SJCRH30 (cell line): Measurements from ENCODE around the gene P2RY6. TPM values are rescaled to one million over a fixed set of nuclear protein-coding genes. Genes with fewer than 3 reads are reported as not detected.
A peak's percentile ranks its signal among the peaks of the same experiment; 100 is the strongest.
"Not testable (repeated sequence)": the region's sequence is repeated elsewhere in the genome, so short reads cannot be mapped to it uniquely, and the experiment has no call there.

ENCODE experiments used
- DNase-seq, 2 experiments: peaks; one replicate each; pipeline ENCODE4 v3.0.0-alpha.2; 2015 to 2020
- H3K27ac ChIP-seq: fragments of 250-450 bp; sonication (Bioruptor Pico); 2 replicates; pipeline ENCODE4 v1.5.1; 2020; ENCODE audit warnings: mild to moderate bottlenecking, moderate library complexity
- H3K27me3 ChIP-seq: fragments of 250-450 bp; sonication (Bioruptor Pico); 2 replicates; pipeline ENCODE4 v1.5.1; 2020; ENCODE audit warnings: mild to moderate bottlenecking, moderate library complexity
- H3K36me3 ChIP-seq: fragments of 250-450 bp; sonication (Bioruptor Pico); 2 replicates; pipeline ENCODE4 v1.5.1; 2020; ENCODE audit warnings: mild to moderate bottlenecking, moderate library complexity
- H3K4me1 ChIP-seq: fragments of 250-450 bp; sonication (Bioruptor Pico); 2 replicates; pipeline ENCODE4 v1.5.1; 2020; ENCODE audit warnings: mild to moderate bottlenecking, moderate library complexity
- H3K4me3 ChIP-seq: fragments of 250-450 bp; sonication (Bioruptor Pico); 2 replicates; pipeline ENCODE4 v1.5.1; 2020; ENCODE audit warnings: mild to moderate bottlenecking, moderate library complexity
- H3K9me3 ChIP-seq: fragments of 250-450 bp; sonication (Bioruptor Pico); replicated peaks from 2 replicates; pipeline ENCODE4 v1.5.1; 2020; ENCODE audit warnings: mild to moderate bottlenecking, moderate library complexity
- total RNA-seq: library from RNA; depleted of rRNA; stranded (reverse); fragments of >200 nt; shearing (Covaris generic); gene quantifications from 2 replicates; pipeline ENCODE4 v1.2.3, GENCODE V29; 2014; rRNA removed

P2RY6 gene, protein sequence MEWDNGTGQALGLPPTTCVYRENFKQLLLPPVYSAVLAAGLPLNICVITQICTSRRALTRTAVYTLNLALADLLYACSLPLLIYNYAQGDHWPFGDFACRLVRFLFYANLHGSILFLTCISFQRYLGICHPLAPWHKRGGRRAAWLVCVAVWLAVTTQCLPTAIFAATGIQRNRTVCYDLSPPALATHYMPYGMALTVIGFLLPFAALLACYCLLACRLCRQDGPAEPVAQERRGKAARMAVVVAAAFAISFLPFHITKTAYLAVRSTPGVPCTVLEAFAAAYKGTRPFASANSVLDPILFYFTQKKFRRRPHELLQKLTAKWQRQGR
- 0.08 TPM in 1 of 2 replicates, not detected in the other for total RNA-seq

DNA sequence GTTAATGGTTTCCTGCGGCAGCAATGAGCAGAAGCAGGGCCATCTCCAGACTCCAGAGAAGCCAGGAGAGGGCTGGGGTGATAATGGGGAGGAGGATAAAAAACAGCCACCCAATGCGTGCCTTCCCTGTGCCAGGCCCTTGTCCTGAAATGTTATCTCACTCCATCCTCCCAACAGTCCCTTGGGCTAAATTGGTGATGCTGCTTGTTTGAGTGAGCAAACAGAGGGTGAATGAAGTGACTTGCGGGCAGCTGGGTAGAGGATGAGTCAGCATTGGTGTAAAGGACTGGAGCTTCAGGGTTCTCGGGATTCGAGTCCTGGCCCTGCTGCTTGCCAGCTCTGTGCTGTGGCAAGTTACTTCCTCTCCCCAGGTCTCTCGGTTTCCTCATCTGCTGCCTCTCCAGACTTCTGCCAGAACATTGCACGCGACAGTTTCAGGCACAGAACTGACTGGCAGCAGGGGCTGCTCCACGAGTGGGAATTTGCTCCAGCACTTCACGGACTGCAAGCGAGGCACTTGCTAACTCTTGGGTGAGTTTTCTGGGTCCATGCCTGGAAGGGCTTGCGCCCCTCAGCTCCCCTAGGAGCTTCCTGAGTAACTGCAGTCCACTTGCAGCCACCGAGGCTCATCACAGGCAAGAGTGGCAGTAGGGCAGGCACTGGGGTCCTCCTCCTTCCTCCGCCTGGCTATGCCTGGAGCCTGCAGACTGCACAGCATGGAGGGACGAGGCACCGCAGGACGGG, at the start of gene P2RY6:
Gene P2RY6 (plus strand): TSS at position 403 of the 744 bp plus-strand sequence. CDS start 24,181 bp downstream, outside the sequence.
- no peak within 1 kb of the TSS for H3K27ac ChIP-seq
- H3K36me3 ChIP-seq: no peaks in the 10 kb centered on the region
- H3K27me3 ChIP-seq: no peaks in the 10 kb centered on the region
- DNase-seq: peak; percentile 51 to 71
- H3K4me1 ChIP-seq: peaks cover 16% of the 10 kb centered on the region
- no peak within 1 kb of the TSS for H3K4me3 ChIP-seq
- H3K9me3 ChIP-seq: no peaks in the 10 kb centered on the region

DNA sequence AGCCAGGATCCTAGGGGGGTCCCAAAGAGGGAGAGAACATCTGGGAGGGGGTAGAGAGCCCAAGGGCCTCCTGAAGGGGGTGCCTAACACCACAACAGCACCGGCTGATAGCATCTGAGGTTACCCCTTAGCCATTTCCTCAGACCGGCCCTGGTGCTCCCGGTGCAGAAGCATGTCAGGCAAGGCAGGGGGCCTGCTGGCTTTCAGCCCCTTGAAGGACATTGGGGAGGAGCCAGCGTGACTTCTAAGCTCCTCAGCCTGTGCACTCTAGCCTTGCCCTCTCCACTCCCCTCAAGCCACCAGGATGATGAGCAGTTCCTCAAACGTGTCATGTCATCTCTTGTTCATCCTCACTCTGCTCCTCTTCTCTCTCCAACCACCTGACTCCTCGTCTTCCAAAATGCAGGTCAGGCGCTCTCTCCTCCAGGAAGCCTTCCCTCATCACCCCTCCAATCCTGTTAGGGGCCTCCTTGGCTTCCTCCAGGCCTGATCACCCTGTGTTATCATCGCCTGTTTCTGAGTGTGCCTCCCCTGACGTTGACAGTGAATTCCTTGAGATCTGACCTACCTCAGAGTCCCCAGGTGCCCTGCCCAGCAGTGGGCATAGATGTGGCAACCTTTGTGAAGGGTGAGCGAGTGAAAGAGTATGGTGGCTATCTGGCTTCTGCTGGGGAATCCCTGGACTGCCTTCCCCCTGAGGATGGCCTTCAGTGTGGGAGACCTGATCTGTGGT, 48.0 kb upstream of the P2RY6 start:
- H3K9me3 ChIP-seq: no peaks in the 10 kb centered on the region
- no peaks in the 10 kb centered on the region for H3K36me3 ChIP-seq
- H3K27ac ChIP-seq: no peak overlapping the region
- H3K4me1 ChIP-seq: no peaks in the 10 kb centered on the region
- no peaks in the 10 kb centered on the region for H3K27me3 ChIP-seq
- no peak for DNase-seq
- no peak overlapping the region for H3K4me3 ChIP-seq

DNA sequence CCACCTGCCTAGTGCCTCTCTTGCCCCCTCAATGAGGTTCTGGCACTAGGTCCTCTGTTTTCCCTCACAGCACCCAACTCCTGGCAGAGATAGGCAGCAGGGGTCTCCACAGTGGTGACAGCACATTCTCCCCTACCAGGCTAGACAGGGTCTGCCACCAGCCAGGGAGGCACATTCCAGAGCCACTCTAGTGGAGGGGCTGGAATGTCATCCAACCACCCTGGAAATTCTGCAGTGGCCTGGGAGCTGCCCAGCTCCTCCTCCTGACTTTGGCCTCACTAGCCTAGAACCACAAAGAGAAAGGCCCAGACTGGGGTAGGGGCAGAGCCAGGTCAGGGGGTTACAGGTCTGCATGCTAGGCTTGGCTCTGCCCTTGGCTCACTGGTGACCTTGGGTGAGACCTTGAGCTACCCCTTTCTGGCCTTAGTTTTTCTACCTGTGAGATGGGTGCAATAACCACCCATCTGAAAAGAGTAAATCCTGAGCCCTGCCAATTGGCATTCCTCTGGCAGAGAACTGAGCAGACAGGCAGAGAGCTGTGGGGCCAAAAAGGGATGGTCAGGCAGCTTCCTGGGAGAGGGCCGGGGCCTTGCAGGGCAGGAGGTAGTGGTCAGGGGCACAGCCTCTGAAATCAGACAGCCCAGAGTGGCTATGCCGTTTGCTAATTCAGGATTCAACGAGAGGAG, 47.0 kb upstream of the P2RY6 start:
- Histone ChIP-seq H3K36me3 (no peaks in the 10 kb centered on the region), H3K4me1 (peaks cover 2% of the 10 kb centered on the region; the same call in 1 of the 2 replicates), H3K4me3 (no peak overlapping the region), H3K9me3 (no peaks in the 10 kb centered on the region), H3K27ac (no peak overlapping the region), H3K27me3 (no peaks in the 10 kb centered on the region)
- DNase-seq: no peak

DNA sequence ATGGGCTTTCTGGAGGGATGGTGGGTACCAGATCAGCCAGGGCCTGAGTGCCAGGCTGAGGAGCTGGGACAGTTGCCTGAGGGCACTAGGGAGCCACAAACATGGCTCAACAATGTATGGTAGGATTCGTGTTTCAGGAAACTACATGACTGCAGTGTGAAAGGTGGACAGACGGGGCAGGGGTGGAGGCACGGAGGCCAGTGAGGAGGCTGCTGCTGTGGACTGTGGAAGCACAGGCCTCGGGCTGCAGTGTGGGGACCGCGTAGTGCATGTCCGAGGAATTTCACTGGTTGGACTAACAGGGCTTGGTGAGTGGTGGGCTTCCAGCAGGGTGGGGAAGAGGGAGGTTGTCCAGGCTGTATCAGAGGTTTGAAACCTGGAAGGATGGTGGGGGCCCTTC, 46.3 kb upstream of the P2RY6 start:
- no peaks in the 10 kb centered on the region for H3K9me3 ChIP-seq
- H3K4me3 ChIP-seq: no peak overlapping the region
- H3K27ac ChIP-seq: no peak overlapping the region
- no peak for DNase-seq
- H3K36me3 ChIP-seq: no peaks in the 10 kb centered on the region
- H3K27me3 ChIP-seq: no peaks in the 10 kb centered on the region
- peaks cover 2% of the 10 kb centered on the region; the same call in 1 of the 2 replicates for H3K4me1 ChIP-seq

DNA sequence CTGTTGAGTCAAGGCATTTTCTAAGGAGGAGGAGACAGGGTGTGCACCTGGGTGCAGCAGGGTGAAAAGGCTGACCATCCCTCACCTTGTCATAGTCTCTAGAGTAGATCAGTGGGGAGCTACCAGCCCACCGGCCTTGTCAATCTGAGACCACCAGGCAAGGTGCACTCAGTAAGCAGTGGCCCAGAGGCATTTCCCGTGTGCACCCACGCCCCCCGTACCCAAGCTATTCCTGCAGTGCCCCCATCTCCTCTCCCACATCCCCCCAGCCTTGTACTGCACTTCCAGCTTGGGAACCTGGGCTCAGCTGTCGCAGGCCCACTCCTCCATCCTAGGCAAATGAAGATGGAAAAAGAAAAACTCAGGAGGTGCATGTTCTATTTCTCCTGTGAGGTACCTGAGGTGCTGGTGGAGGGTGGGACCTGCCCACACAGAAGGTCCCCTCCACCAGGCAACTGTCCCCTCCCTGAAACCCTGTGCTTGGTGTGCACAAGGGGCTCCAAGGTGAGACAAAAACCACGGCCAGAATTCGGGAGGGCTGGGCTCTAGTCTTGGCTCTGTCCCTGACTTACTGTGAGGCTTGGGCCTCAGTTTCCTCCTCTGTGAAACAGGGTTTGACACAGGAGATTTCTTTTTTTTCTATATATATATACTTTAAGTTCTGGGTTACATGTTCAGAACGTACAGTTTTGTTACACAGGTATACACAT, 45.7 kb upstream of the P2RY6 start:
- Histone ChIP-seq H3K4me1 (peaks cover 2% of the 10 kb centered on the region; the same call in 1 of the 2 replicates), H3K9me3 (no peaks in the 10 kb centered on the region), H3K36me3 (no peaks in the 10 kb centered on the region), H3K4me3 (no peak overlapping the region), H3K27ac (no peak overlapping the region), H3K27me3 (no peaks in the 10 kb centered on the region)
- no peak for DNase-seq

DNA sequence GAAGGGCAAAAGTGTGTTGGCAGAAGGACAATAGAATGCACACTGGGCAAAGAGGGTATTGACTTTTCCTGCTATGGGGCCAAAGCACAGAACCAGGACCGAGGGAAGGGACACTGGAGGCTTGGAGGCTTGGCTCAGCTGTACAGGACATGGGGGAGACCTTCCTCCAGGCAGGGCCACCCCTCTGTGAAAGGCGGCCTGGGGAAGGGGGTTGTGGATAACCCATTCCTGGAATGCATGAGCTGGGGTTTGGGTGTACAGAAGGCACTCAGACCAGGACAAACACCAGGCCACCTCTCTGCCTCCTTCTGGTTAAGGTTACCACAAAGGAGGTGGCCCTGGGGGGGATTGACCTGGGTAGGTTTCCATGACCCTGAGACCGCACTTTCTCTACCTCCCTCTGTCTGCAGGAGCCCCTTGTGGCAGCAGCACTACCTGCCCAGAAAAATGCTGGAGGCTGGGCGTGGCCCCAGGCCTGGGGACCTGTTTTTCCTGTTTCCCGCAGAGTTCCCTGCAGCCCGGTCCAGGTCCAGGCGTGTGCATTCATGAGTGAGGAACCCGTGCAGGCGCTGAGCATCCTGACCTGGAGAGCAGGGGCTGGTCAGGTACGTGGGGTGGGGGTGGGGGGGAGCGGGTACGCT, 44.4 kb upstream of the P2RY6 start:
- Histone ChIP-seq H3K27me3 (no peaks in the 10 kb centered on the region), H3K27ac (no peak overlapping the region), H3K4me1 (peaks cover 2% of the 10 kb centered on the region; the same call in 1 of the 2 replicates), H3K4me3 (no peak overlapping the region), H3K36me3 (no peaks in the 10 kb centered on the region), H3K9me3 (no peaks in the 10 kb centered on the region)
- no peak for DNase-seq

DNA sequence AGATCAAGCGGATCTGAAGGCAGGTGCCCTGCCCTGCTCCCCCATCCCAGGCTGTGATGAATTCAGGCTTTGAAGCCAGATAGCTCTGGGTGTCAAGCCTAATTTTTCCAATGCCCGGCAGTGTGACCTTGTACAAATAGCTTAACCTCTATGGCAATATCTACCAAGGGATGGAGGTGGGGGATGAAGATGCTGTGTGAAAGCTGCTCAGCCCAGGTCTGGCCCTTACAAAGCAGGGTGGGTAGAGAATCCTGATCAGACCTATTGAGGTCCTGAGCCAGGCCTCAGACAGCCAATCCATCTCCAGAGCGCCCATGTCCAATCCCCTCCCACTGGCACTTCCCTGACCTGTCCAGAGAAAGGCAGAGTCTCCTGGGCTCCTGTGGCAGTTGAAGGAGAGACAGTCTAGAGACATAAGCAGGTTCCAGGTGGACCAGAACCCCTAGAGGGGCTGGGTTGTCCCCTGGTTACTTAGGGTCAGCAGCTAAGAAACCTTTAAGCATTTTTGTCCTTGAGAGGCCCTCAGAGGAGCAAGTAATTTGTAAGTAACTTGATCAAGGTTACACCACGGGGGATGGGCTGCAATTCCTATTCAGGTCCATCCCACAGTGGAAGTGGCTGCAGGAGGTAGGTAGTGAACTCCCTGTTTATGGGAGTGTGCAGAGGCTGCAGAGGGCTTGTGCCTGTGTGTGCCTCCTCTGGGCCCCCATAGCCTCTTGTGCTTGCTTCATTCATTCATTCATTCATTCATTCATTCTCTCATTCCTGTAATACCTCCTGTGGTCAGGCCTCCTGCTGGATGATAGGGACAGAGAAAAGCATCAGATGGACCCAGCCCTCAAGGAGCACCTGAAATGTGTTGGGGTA, 43.6 kb upstream of the P2RY6 start:
- H3K27me3 ChIP-seq: no peaks in the 10 kb centered on the region
- no peak for DNase-seq
- no peak overlapping the region for H3K27ac ChIP-seq
- H3K4me1 ChIP-seq: peaks cover 2% of the 10 kb centered on the region; the same call in 1 of the 2 replicates
- H3K36me3 ChIP-seq: no peaks in the 10 kb centered on the region
- no peaks in the 10 kb centered on the region for H3K9me3 ChIP-seq
- H3K4me3 ChIP-seq: no peak overlapping the region

DNA sequence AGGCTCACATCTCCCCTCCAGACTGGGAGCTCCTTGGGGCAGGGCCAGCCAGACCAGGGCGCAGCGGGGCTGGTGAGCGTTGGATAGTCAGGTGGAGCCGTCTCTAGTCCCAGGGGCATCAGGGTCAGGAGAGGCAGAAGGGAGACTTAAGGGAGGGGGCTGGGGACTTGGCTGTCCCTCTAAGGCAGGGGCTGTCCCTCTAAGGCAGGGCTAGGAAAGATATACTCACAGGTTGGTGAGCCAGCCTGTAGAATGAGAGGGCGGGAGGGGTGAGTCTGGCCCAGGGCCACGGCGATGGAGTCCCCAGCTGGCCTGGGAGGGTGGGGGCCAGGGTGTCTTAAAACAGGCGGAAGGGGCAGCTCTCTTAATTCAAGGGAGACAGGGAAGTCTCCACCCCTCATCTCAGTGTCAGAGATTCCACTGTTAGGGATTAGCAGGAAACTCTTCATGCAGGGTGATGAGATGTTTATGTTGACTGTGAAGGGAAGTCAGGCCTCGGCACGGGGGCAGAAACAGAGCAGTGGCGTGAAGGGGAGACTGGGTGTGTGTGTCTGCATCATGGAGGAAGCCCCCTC, 42.7 kb upstream of the P2RY6 start:
- Histone ChIP-seq H3K27ac (no peak overlapping the region), H3K36me3 (no peaks in the 10 kb centered on the region), H3K4me1 (peaks cover 2% of the 10 kb centered on the region; the same call in 1 of the 2 replicates), H3K4me3 (no peak overlapping the region), H3K27me3 (no peaks in the 10 kb centered on the region), H3K9me3 (no peaks in the 10 kb centered on the region)
- no peak for DNase-seq

DNA sequence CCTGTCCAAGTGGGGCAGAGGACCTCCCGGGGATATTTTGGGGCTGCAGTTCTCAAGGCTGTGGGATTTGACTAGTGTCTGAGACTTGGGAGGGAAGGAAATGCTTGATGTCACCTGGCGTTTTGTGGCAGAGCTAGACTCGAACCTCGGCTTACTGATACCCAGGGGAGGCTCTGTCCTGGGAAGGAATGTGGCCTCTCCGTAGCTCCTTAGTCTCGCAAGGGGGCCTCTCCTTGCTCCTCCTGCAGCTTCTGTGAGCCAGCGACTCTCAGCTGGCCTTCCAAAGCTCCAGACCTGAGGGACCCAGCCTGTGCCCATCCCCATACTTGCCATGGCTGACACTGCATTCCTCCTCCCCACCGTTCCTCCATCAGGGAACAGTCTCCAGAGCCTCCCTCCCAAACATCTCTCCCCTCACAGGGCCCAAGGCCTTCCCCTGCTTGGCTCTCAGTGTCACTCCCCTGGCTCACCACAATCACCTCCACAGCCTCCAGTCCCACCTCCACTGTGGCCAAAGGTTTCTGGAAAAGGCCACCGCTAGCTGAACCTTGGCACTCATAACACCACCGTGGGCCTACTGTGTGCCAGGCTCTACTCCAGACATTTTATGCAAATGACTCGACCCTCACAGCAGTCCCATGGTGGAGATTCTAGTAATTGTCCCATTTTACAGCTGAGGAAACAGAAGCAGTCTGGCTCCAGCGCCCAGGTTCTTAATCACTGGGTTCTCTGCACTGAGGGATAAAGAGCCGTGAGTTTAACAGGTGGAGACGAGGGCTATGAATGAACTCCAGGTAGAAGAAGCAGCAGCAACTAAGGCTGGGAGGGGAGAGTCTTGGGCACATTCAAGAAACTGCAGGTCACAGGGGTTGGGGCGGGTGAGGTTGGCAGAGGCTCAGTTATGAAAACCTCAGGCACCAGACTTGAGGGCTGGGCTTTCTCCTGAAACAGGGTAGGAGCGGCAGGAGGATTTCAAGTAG, 42.0 kb upstream of the P2RY6 start:
- Histone ChIP-seq H3K4me3 (no peak overlapping the region), H3K9me3 (no peaks in the 10 kb centered on the region), H3K27ac (no peak overlapping the region), H3K4me1 (peaks cover 2% of the 10 kb centered on the region; the same call in 1 of the 2 replicates), H3K36me3 (no peaks in the 10 kb centered on the region), H3K27me3 (no peaks in the 10 kb centered on the region)
- DNase-seq: no peak

DNA sequence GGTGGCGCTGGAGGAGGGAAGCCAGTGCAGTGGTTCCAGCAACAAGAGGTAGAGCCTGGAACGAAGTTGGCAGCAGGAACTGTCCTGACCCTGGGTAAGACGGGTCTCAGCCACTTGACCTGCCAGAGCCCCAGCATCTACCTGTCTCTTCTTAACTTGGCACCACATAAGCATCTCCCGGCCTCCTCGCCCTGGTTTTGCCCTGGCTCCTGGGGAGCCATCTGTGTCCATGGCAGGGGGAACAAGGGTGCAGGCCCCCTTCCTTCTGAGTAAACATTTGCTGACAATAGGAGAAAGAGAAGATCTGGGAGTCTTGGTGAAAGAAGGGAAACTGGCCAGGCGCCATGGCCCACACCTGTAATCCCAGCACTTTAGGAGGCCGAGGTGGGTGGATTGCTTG, 41.2 kb upstream of the P2RY6 start:
- no peak overlapping the region for H3K4me3 ChIP-seq
- H3K36me3 ChIP-seq: no peaks in the 10 kb centered on the region
- H3K4me1 ChIP-seq: peaks cover 2% of the 10 kb centered on the region; the same call in 1 of the 2 replicates
- DNase-seq: no peak
- no peaks in the 10 kb centered on the region for H3K27me3 ChIP-seq
- no peak overlapping the region for H3K27ac ChIP-seq
- H3K9me3 ChIP-seq: no peaks in the 10 kb centered on the region

DNA sequence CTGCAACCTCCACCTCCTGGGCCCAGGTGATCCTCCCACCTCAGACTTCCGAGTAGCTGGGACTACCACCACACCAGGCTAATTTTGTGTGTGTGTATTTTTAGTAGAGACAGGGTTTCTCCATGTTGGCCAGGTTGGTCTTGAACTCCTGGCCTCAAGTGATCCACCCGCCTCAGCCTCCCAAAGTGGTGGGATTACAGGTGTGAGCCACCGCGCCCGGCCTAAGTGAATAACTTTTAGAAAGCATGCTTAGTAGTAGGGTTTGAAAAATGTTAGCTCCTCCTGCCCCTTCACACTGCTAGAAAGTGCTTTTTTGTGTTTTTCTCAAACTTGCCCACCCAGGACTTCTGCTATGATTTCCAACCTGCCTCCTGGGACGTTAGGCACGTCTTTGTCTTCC, 39.7 kb upstream of the P2RY6 start:
- H3K36me3 ChIP-seq, H3K9me3 ChIP-seq, H3K4me3 ChIP-seq, H3K27ac ChIP-seq, H3K4me1 ChIP-seq, H3K27me3 ChIP-seq, DNase-seq: not testable (repeated sequence)

DNA sequence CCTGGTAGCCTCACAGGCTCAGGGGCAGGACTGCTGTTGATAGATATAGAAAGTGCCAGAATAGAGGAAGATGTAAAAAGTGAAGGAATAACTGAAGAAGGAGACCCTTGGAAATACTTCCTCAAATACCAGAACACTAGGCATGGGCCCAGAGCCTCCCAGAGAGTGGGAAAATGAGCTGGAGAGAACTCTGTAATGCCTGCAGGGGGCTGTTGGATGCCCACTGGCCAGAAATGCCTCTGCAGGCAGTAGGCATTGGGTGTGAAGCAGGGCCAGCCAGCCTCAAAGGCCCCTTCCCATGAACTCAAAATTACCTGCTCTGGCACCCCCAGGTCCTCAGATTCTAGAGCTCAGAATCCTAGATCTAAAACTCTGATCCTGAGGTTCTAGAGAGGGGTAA, 38.9 kb upstream of the P2RY6 start:
- H3K36me3 ChIP-seq: no peaks in the 10 kb centered on the region
- no peaks in the 10 kb centered on the region for H3K9me3 ChIP-seq
- peaks cover 9% of the 10 kb centered on the region for H3K4me1 ChIP-seq
- DNase-seq: no peak
- no peaks in the 10 kb centered on the region for H3K27me3 ChIP-seq
- H3K27ac ChIP-seq: no peak overlapping the region
- H3K4me3 ChIP-seq: no peak overlapping the region
